ENCODE measurements around the gene C2CD2L.
A peak's percentile ranks its signal among the peaks of the same experiment; 100 is the strongest.

- TF ChIP-seq, protein P1, sequence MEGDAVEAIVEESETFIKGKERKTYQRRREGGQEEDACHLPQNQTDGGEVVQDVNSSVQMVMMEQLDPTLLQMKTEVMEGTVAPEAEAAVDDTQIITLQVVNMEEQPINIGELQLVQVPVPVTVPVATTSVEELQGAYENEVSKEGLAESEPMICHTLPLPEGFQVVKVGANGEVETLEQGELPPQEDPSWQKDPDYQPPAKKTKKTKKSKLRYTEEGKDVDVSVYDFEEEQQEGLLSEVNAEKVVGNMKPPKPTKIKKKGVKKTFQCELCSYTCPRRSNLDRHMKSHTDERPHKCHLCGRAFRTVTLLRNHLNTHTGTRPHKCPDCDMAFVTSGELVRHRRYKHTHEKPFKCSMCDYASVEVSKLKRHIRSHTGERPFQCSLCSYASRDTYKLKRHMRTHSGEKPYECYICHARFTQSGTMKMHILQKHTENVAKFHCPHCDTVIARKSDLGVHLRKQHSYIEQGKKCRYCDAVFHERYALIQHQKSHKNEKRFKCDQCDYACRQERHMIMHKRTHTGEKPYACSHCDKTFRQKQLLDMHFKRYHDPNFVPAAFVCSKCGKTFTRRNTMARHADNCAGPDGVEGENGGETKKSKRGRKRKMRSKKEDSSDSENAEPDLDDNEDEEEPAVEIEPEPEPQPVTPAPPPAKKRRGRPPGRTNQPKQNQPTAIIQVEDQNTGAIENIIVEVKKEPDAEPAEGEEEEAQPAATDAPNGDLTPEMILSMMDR (IDR thresholded peaks at IDR 0.05): peak in 5 of 6 experiments; percentile 42 to 66 (median 62)
- no peak for TF ChIP-seq POLR2A (IDR thresholded peaks at IDR 0.05)
These were observed 37.8 kb downstream of the C2CD2L start for GRCh38 chr11:119144825-119145486.
